Natural killer cell (primary cell): ENCODE measurements around the gene MBOAT7. TPM values are rescaled to one million over a fixed set of nuclear protein-coding genes. Genes with fewer than 3 reads are reported as not detected.
A peak's percentile ranks its signal among the peaks of the same experiment; 100 is the strongest.

Experiments
- ATAC-seq, 3 donors: fragments of 150-1000 bp in 2 of 3; fragments of 200-7000 bp in 1 of 3; cut with Tn5 transposase; 1 replicate in 1 of 3; 2 replicates in 2 of 3; pipeline ENCODE4 v1.10.0; 2021; ENCODE audit warnings: mild to moderate bottlenecking in 2 of 3, moderate library complexity in 2 of 3
- DNase-seq, 2 donors: peaks; one replicate each; pipeline versions ENCODE4 v3.0.0 to v3.0.0-alpha.2; 2013 to 2021; ENCODE audit warnings: mixed read lengths in 1 of 2
- H3K27ac ChIP-seq: one replicate; pipeline ENCODE4 v1.5.1; 2013; ENCODE audit warnings: mild to moderate bottlenecking, low read length
- H3K27me3 ChIP-seq: one replicate; pipeline ENCODE4 v1.6.1; 2013; ENCODE audit warnings: low read length; ENCODE audit not compliant: control insufficient read depth, insufficient read depth
- H3K36me3 ChIP-seq: one replicate; pipeline ENCODE4 v1.6.1; 2013; ENCODE audit warnings: low read length; ENCODE audit not compliant: control insufficient read depth, insufficient read depth
- H3K4me1 ChIP-seq: one replicate; pipeline ENCODE4 v1.6.1; 2013; ENCODE audit warnings: low read length; ENCODE audit not compliant: control insufficient read depth, insufficient read depth
- H3K4me3 ChIP-seq: one replicate; pipeline ENCODE4 v1.5.1; 2013; ENCODE audit warnings: low read length
- H3K9me3 ChIP-seq: one replicate; pipeline ENCODE4 v1.6.1; 2013; ENCODE audit warnings: low read length; ENCODE audit not compliant: control insufficient read depth, insufficient read depth
- H3K27ac Mint-ChIP-seq, 2 donors: one replicate each; pipeline ENCODE4 v1.8.0; 2022; ENCODE audit warnings: mild to moderate bottlenecking in 2 of 2, mixed read lengths in 2 of 2, moderate library complexity in 1 of 2
- H3K27me3 Mint-ChIP-seq, 2 donors: one replicate each; pipeline ENCODE4 v1.8.0; 2022; ENCODE audit warnings: low read depth in 2 of 2, mixed read lengths in 2 of 2
- H3K36me3 Mint-ChIP-seq: one replicate; pipeline ENCODE4 v1.8.0; 2022; ENCODE audit warnings: mixed read lengths
- H3K4me1 Mint-ChIP-seq, 2 donors: one replicate each; pipeline ENCODE4 v1.8.0; 2022; ENCODE audit warnings: mixed read lengths in 2 of 2
- H3K4me3 Mint-ChIP-seq: one replicate; pipeline ENCODE4 v1.8.0; 2022; ENCODE audit warnings: mild to moderate bottlenecking, moderate library complexity, mixed read lengths
- H3K9me3 Mint-ChIP-seq, 2 donors: one replicate each; pipeline ENCODE4 v1.8.0; 2022; ENCODE audit warnings: mixed read lengths in 2 of 2
- CTCF ChIP-seq: fragments of 200-600 bp; IDR thresholded peaks from one replicate; pipeline ENCODE4 v1.8.0; 2022; ENCODE audit warnings: antibody characterized with exemption
- WGBS: methylation state at CpG from one replicate; pipeline ENCODE4 v1.1.7; 2013; ENCODE audit warnings: missing lambda C conversion rate; ENCODE audit not compliant: insufficient coverage; 5-methylcytosine and 5-hydroxymethylcytosine counted together
- intact Hi-C: fragments of 100-400 bp; cut with micrococcal nuclease; formaldehyde crosslinking; loops from one replicate; pipeline ENCODE4 v1.14.2; 2022
- total RNA-seq, 4 donors: library from RNA; stranded (reverse); fragments of 120-200 nt in 1 of 4; gene quantifications; one replicate each; pipeline versions ENCODE4 v1.2.3 to v1.2.4, GENCODE V29; 2013 to 2022

MBOAT7 gene
- total RNA-seq, 3 donors from 2014 or later (not counting 1 experiment from before 2014, with no cell fraction given) = 24.1 to 53.9 (median 31.2) TPM

- no peaks in the 10 kb centered on the region for H3K9me3 Mint-ChIP-seq
- Histone ChIP-seq H3K4me3 (peak overlapping the region; percentile 76), H3K27ac (peak overlapping the region; percentile 94), H3K4me1 (peaks cover 41% of the 10 kb centered on the region), H3K27me3 (no peaks in the 10 kb centered on the region), H3K9me3 (peaks cover 3% of the 10 kb centered on the region), H3K36me3 (peaks cover 3% of the 10 kb centered on the region)
- intact Hi-C loops = loop anchor here (1.0 kb wide), 4 partner anchors 22 to 53 kb away; partner anchors contain the start of genes LENG1, NDUFA3, PRPF31 and TFPT
- H3K36me3 Mint-ChIP-seq = no peaks in the 10 kb centered on the region
- TF ChIP-seq CTCF = no peak
- WGBS = 0% methylated on average over 46 of the region's 46 CpGs
- peak overlapping the region; percentile 95 for H3K4me3 Mint-ChIP-seq
- peaks cover 48 to 56% of the 10 kb centered on the region in 2 donors for H3K4me1 Mint-ChIP-seq
- DNase-seq (peak; percentile 98 to 100), ATAC-seq (peak; percentile 76 to 90 (median 79))
- H3K27me3 Mint-ChIP-seq = no peaks in the 10 kb centered on the region
- H3K27ac Mint-ChIP-seq = peak overlapping the region; percentile 80 to 90
Measured at GRCh38 chr19:54136864-54137698, 52.3 kb downstream of the MBOAT7 start.

- Histone ChIP-seq H3K27ac (peak overlapping the region; percentile 47), H3K27me3 (no peaks in the 10 kb centered on the region), H3K4me1 (peaks cover 41% of the 10 kb centered on the region), H3K4me3 (peak overlapping the region; percentile 44), H3K9me3 (peaks cover 3% of the 10 kb centered on the region), H3K36me3 (peaks cover 6% of the 10 kb centered on the region)
- Mint-ChIP-seq H3K27ac (peak overlapping the region; percentile 80 to 90), H3K27me3 (no peaks in the 10 kb centered on the region), H3K36me3 (no peaks in the 10 kb centered on the region), H3K9me3 (no peaks in the 10 kb centered on the region), H3K4me1 (peaks cover 41 to 50% of the 10 kb centered on the region in 2 donors), H3K4me3 (peak overlapping the region; percentile 95)
- 5% methylated on average over 30 of the region's 30 CpGs for WGBS
- DNase-seq (peak; percentile 25 to 27), ATAC-seq (no peak)
- intact Hi-C loops = no loop called here
- no peak for TF ChIP-seq CTCF
Measured at GRCh38 chr19:54136086-54136863, 53.1 kb downstream of the MBOAT7 start.

- WGBS = 75% methylated on average over 2 of the region's 2 CpGs
- H3K27me3 ChIP-seq = no peaks in the 10 kb centered on the region
- intact Hi-C loops = no loop called here
- ATAC-seq = no peak
- Mint-ChIP-seq H3K27me3 (no peaks in the 10 kb centered on the region), H3K27ac (peak overlapping the region; percentile 71 to 78), H3K4me1 (peaks cover 22 to 30% of the 10 kb centered on the region in 2 donors), H3K9me3 (no peaks in the 10 kb centered on the region), H3K4me3 (no peak overlapping the region), H3K36me3 (no peaks in the 10 kb centered on the region)
- H3K9me3 ChIP-seq = peaks cover 3% of the 10 kb centered on the region
- peaks cover 18% of the 10 kb centered on the region for H3K36me3 ChIP-seq
- H3K27ac ChIP-seq = no peak overlapping the region
- H3K4me3 ChIP-seq = no peak overlapping the region
- TF ChIP-seq CTCF = no peak
- no peak for DNase-seq
- peaks cover 24% of the 10 kb centered on the region for H3K4me1 ChIP-seq
Measured at GRCh38 chr19:54133957-54134590, 55.3 kb downstream of the MBOAT7 start.
